DOHH2 (cell line): ENCODE data around the gene ERC2.

Experiments
- EZH2phosphoT487 ChIP-seq: fragments of 200-600 bp; sonication (generic); IDR thresholded peaks from 2 replicates; pipeline ENCODE4 v1.6.1; 2017; ENCODE audit warnings: borderline replicate concordance, mild to moderate bottlenecking, antibody characterized with exemption, low read length, moderate library complexity, mixed read lengths
- TF ChIP-seq, protein P1 (sequence below): fragments of 200-600 bp; sonication (generic); IDR thresholded peaks from one replicate; pipeline ENCODE4 v1.5.1; 2014; ENCODE audit warnings: antibody characterized with exemption, mild to moderate bottlenecking, low read depth, low read length; ENCODE audit not compliant: poor library complexity, severe bottlenecking

DNA sequence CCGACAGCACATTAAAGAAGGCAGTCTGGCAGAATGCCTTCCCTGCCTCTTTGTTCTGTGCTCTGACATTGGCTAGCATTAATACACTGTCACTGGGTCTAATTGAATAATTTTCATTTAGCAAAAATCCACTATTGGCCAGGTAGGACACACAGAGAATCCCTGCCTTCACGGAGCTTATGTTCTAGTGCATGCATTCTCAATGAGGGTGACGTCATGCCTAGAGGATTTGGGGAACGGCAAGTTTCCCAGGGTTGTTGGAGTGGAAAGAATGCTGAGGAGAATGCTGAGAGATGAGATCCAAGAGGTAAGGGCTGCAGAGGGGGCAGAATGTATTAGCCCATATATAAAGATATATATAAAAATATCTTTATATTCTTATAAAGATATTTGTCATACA lies 284.7 kb downstream of the ERC2 start:
- TF ChIP-seq, protein P1, sequence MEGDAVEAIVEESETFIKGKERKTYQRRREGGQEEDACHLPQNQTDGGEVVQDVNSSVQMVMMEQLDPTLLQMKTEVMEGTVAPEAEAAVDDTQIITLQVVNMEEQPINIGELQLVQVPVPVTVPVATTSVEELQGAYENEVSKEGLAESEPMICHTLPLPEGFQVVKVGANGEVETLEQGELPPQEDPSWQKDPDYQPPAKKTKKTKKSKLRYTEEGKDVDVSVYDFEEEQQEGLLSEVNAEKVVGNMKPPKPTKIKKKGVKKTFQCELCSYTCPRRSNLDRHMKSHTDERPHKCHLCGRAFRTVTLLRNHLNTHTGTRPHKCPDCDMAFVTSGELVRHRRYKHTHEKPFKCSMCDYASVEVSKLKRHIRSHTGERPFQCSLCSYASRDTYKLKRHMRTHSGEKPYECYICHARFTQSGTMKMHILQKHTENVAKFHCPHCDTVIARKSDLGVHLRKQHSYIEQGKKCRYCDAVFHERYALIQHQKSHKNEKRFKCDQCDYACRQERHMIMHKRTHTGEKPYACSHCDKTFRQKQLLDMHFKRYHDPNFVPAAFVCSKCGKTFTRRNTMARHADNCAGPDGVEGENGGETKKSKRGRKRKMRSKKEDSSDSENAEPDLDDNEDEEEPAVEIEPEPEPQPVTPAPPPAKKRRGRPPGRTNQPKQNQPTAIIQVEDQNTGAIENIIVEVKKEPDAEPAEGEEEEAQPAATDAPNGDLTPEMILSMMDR: no peak
- no peak for TF ChIP-seq EZH2phosphoT487
